ENCODE results near the gene CRYBG2.

DNA sequence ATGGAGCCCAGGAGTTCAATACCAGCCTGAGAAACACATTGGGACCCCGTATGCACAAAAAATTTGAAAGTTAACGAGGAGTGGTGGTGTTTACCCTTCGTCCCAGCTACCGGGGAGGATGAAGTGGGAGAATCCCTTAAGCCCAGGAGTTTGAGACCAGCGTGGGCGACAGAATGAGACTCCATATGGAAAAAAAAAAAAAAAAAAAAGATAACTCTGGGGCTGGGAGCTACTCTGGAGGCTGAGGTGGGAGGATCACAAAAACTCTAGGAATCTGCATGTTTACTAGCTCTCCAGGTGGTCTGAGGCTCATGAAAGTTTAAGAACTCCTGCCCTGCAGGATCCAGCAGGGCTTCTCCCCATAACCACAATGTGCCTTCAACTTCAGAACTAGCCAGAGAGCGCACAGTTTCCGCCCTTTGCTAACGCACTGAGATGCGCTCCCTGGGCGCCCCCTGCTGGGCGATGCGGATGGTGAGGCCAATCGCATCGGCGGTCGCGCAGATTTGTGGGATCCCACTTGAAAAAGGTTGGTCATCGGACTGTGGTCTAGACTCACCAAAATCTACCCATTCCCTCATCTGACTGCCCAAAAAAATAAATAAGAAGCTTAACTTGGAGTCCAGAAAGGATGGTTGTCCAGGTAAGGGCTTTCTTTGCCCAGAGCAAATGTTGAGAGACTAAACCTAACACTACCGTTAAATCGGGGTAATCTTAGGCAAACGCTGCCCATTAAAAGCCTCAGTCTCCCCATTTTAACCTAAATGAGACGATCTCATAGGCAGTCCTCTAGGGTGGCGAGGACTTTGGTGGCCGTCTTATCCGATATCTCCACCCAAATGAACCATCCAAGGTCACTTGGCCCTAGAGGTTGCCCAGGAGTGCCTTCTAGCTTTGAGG, 9.9 kb upstream of the CRYBG2 start:
- TF ChIP-seq, protein P1, sequence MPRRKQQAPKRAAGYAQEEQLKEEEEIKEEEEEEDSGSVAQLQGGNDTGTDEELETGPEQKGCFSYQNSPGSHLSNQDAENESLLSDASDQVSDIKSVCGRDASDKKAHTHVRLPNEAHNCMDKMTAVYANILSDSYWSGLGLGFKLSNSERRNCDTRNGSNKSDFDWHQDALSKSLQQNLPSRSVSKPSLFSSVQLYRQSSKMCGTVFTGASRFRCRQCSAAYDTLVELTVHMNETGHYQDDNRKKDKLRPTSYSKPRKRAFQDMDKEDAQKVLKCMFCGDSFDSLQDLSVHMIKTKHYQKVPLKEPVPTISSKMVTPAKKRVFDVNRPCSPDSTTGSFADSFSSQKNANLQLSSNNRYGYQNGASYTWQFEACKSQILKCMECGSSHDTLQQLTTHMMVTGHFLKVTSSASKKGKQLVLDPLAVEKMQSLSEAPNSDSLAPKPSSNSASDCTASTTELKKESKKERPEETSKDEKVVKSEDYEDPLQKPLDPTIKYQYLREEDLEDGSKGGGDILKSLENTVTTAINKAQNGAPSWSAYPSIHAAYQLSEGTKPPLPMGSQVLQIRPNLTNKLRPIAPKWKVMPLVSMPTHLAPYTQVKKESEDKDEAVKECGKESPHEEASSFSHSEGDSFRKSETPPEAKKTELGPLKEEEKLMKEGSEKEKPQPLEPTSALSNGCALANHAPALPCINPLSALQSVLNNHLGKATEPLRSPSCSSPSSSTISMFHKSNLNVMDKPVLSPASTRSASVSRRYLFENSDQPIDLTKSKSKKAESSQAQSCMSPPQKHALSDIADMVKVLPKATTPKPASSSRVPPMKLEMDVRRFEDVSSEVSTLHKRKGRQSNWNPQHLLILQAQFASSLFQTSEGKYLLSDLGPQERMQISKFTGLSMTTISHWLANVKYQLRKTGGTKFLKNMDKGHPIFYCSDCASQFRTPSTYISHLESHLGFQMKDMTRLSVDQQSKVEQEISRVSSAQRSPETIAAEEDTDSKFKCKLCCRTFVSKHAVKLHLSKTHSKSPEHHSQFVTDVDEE (CRISPR knock-in tag; IDR thresholded peaks at IDR 0.05) = no peak
- TF ChIP-seq BACH2 (CRISPR knock-in tag; IDR thresholded peaks at IDR 0.05; ENCODE audit: borderline replicate concordance) (no peak), ISL1 (CRISPR knock-in tag; IDR thresholded peaks at IDR 0.05) (no peak), ZFP30 (CRISPR knock-in tag; IDR thresholded peaks at IDR 0.05) (no peak), PPARA (CRISPR knock-in tag; IDR thresholded peaks at IDR 0.05; ENCODE audit: borderline replicate concordance) (no peak), ZNF8 (CRISPR knock-in tag; IDR thresholded peaks at IDR 0.05) (no peak), OSR1 (CRISPR knock-in tag; IDR thresholded peaks at IDR 0.05) (no peak), ZNF565 (CRISPR knock-in tag; conservative IDR thresholded peaks at IDR 0.05; ENCODE audit: low read depth) (no peak), CSDC2 (CRISPR knock-in tag; IDR thresholded peaks at IDR 0.05) (no peak)
- TF ChIP-seq, protein P2, sequence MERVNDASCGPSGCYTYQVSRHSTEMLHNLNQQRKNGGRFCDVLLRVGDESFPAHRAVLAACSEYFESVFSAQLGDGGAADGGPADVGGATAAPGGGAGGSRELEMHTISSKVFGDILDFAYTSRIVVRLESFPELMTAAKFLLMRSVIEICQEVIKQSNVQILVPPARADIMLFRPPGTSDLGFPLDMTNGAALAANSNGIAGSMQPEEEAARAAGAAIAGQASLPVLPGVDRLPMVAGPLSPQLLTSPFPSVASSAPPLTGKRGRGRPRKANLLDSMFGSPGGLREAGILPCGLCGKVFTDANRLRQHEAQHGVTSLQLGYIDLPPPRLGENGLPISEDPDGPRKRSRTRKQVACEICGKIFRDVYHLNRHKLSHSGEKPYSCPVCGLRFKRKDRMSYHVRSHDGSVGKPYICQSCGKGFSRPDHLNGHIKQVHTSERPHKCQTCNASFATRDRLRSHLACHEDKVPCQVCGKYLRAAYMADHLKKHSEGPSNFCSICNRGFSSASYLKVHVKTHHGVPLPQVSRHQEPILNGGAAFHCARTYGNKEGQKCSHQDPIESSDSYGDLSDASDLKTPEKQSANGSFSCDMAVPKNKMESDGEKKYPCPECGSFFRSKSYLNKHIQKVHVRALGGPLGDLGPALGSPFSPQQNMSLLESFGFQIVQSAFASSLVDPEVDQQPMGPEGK (CRISPR knock-in tag; IDR thresholded peaks at IDR 0.05; ENCODE audit: borderline replicate concordance) = no peak
- TF ChIP-seq, protein P3, sequence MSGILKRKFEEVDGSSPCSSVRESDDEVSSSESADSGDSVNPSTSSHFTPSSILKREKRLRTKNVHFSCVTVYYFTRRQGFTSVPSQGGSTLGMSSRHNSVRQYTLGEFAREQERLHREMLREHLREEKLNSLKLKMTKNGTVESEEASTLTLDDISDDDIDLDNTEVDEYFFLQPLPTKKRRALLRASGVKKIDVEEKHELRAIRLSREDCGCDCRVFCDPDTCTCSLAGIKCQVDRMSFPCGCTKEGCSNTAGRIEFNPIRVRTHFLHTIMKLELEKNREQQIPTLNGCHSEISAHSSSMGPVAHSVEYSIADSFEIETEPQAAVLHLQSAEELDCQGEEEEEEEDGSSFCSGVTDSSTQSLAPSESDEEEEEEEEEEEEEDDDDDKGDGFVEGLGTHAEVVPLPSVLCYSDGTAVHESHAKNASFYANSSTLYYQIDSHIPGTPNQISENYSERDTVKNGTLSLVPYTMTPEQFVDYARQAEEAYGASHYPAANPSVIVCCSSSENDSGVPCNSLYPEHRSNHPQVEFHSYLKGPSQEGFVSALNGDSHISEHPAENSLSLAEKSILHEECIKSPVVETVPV (CRISPR knock-in tag; IDR thresholded peaks at IDR 0.05) = no peak

Data from SK-N-SH treated with all-trans-retinoic acid at 6 μM for 48 hours (cell line).